Stimulated activated CD4-positive, alpha-beta T cell treated with anti-CD3 and anti-CD28 coated beads, TNF-alpha, amount 100 ng/mL, for 24 hours (primary cell): ENCODE measurements around the gene DLL3.

Experiments used
- DNase-seq, 3 experiments: peaks; one replicate each; pipeline ENCODE4 v3.0.0-alpha.2; 2020; ENCODE audit warnings: low read depth in 3 of 3

The DLL3 gene

GRCh38 chr19:39554701-39555311, 56.1 kb downstream of the DLL3 start:
- no peak for DNase-seq

- DNase-seq, result no peak
Observed at GRCh38 chr19:39555883-39556282, 57.1 kb downstream of the DLL3 start.
